GM23248 (cell line): ENCODE measurements around the gene ENG. TPM values are rescaled to one million over a fixed set of nuclear protein-coding genes. Genes with fewer than 3 reads are reported as not detected.
"Not testable (repeated sequence)": the region's sequence is repeated elsewhere in the genome, so short reads cannot be mapped to it uniquely, and the experiment has no call there.

Experiments
- DNase-seq: peaks from one replicate; pipeline ENCODE4 v3.0.0-alpha.2; 2015
- H2AFZ ChIP-seq: fragments of 200-600 bp; sonication (generic); 2 replicates; pipeline ENCODE4 v1.6.1; 2016; ENCODE audit warnings: antibody characterized with exemption
- H3F3A ChIP-seq: fragments of 200-600 bp; sonication (generic); 2 replicates; pipeline ENCODE4 v1.6.1; 2016; ENCODE audit warnings: mild to moderate bottlenecking, antibody characterized with exemption, mixed run types; ENCODE audit not compliant: insufficient read depth
- H3K27ac ChIP-seq: fragments of 200-600 bp; sonication (generic); 2 replicates; pipeline ENCODE4 v1.5.1; 2016; ENCODE audit warnings: mild to moderate bottlenecking
- H3K27me3 ChIP-seq: fragments of 200-600 bp; sonication (generic); replicated peaks from 2 replicates; pipeline ENCODE4 v1.6.1; 2016; ENCODE audit warnings: mild to moderate bottlenecking; ENCODE audit not compliant: insufficient read depth
- H3K36me3 ChIP-seq: fragments of 200-600 bp; sonication (generic); 2 replicates; pipeline ENCODE4 v1.6.1; 2016; ENCODE audit warnings: low read depth, mild to moderate bottlenecking
- H3K4me1 ChIP-seq: fragments of 200-600 bp; sonication (generic); 2 replicates; pipeline ENCODE4 v1.6.1; 2016; ENCODE audit warnings: mild to moderate bottlenecking; ENCODE audit not compliant: insufficient read depth
- H3K4me2 ChIP-seq: fragments of 200-600 bp; sonication (generic); one replicate; pipeline ENCODE4 v1.6.1; 2016; ENCODE audit warnings: mild to moderate bottlenecking; ENCODE audit not compliant: unreplicated experiment
- H3K4me3 ChIP-seq: fragments of 200-600 bp; sonication (generic); 2 replicates; pipeline ENCODE4 v1.5.1; 2016; ENCODE audit warnings: mild to moderate bottlenecking
- H3K79me2 ChIP-seq: fragments of 200-600 bp; sonication (generic); 2 replicates; pipeline ENCODE4 v1.6.1; 2016; ENCODE audit warnings: mild to moderate bottlenecking; ENCODE audit not compliant: insufficient read depth
- H3K9ac ChIP-seq: fragments of 200-600 bp; sonication (generic); 2 replicates; pipeline ENCODE4 v1.6.1; 2016; ENCODE audit warnings: mild to moderate bottlenecking
- H3K9me2 ChIP-seq: fragments of 200-600 bp; sonication (generic); 2 replicates; pipeline ENCODE4 v1.6.1; 2016; ENCODE audit warnings: mixed run types, mild to moderate bottlenecking, moderate library complexity; ENCODE audit not compliant: insufficient read depth
- H3K9me3 ChIP-seq: fragments of 200-600 bp; sonication (generic); one replicate; pipeline ENCODE4 v1.6.1; 2017; ENCODE audit warnings: low read depth
- H4K20me1 ChIP-seq: fragments of 200-600 bp; sonication (generic); 2 replicates; pipeline ENCODE4 v1.6.0; 2016; ENCODE audit not compliant: insufficient read depth
- EZH2 ChIP-seq: fragments of 200-600 bp; sonication (generic); IDR thresholded peaks from 2 replicates; pipeline ENCODE4 v1.6.1; 2018; ENCODE audit warnings: antibody characterized with exemption, mild to moderate bottlenecking; ENCODE audit not compliant: insufficient read depth, poor library complexity, severe bottlenecking
- EZH2phosphoT487 ChIP-seq: fragments of 200-600 bp; sonication (generic); IDR thresholded peaks from 2 replicates; pipeline ENCODE4 v1.6.1; 2018; ENCODE audit warnings: antibody characterized with exemption, moderate library complexity, mild to moderate bottlenecking, low read depth; ENCODE audit not compliant: insufficient read depth
- WGBS, 2 experiments: methylation state at CpG; one replicate each; pipeline ENCODE4 v1.1.6; 2015 to 2017; ENCODE audit warnings: low lambda C conversion rate in 2 of 2, low coverage in 1 of 2; ENCODE audit errors: missing lambda C conversion rate in 2 of 2; 5-methylcytosine and 5-hydroxymethylcytosine counted together
- in situ Hi-C: fragments of 300-500 bp; cut with MboI; formaldehyde crosslinking; loops from 2 replicates; pipeline ENCODE4 v1.15.0; 2020
- polyA plus RNA-seq: library from polyadenylated mRNA; unstranded; fragments of >200 nt; fragmentation: Nextera tagmentation; extraction: Ambion mirVana; gene quantifications from 2 replicates; pipeline ENCODE4 v1.2.1, GENCODE V29; 2016
- total RNA-seq: library from RNA; depleted of rRNA; stranded (reverse); fragments of >200 nt; shearing (Covaris generic); gene quantifications from 2 replicates; pipeline ENCODE4 v1.2.3, GENCODE V29; 2014

ENG gene
- total and polyA plus RNA-seq, 2 experiments from 2014 or later, result 54.5 to 226 TPM

DNA sequence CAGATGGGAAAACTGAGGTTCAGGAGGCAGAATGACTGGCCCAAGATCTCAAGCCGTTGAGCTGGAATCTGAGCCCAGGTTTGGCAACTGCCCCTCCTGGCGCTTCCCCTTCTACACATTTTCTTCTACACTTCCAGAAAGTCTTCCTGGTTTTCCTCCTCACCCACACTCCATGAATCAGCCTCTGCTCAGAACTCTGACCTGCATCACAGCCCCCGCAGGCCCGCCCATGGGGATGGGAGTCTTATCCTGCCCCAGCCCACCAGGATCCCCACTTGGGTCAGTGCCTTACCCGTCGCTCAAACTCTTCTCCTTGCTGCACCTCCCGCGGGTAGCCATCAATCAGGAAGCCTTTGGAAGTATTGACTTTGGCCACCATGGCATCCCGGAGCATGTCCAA lies 17.1 kb upstream of the ENG start:
- WGBS, 2 experiments, result 81% methylated on average over 9 of the region's 9 CpGs
- H4K20me1 ChIP-seq, result no peaks in the 10 kb centered on the region
- H3K79me2 ChIP-seq, result peaks cover 8% of the 10 kb centered on the region; the same call in 1 of the 2 replicates
- H3F3A ChIP-seq, result no peaks in the 10 kb centered on the region
- TF ChIP-seq EZH2 (no peak), EZH2phosphoT487 (no peak)
- H3K9me2 ChIP-seq, result no peaks in the 10 kb centered on the region
- DNase-seq, result no peak
- peaks cover 26% of the 10 kb centered on the region for H3K4me1 ChIP-seq
- no peaks in the 10 kb centered on the region for H3K36me3 ChIP-seq
- H3K4me3 ChIP-seq, result no peak overlapping the region
- H3K27ac ChIP-seq, result no peak overlapping the region
- no peak overlapping the region for H3K4me2 ChIP-seq
- H3K27me3 ChIP-seq, result no peaks in the 10 kb centered on the region
- in situ Hi-C loops, result no loop called here
- H3K9ac ChIP-seq, result no peak overlapping the region
- H3K9me3 ChIP-seq, result no peaks in the 10 kb centered on the region
- H2AFZ ChIP-seq, result no peak overlapping the region

DNA sequence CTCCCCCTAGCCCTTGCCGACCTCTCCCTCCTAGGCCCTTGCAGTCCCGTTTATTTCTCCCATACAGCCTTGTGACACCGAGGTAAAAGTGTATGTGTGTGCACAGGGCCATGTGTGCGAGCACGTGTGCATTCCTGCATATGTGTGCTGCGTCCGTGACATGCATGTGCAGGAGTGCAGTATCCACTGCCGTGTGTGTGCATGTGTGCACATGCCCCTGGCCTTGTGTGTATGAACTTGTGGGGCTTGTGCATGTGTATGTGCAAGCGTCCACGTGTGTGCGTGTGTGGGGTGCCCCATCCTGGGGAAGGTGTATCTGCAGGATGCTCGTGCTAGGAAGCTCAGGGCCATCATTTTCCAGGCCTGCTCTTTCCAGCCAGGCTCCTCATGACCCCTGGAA lies 16.4 kb upstream of the ENG start:
- Histone ChIP-seq H4K20me1 (no peaks in the 10 kb centered on the region), H3K27me3 (no peaks in the 10 kb centered on the region), H3K9ac (no peak overlapping the region), H3K27ac (no peak overlapping the region), H2AFZ (no peak overlapping the region), H3K4me3 (no peak overlapping the region), H3K79me2 (peaks cover 3% of the 10 kb centered on the region; the same call in 1 of the 2 replicates), H3K4me1 (peaks cover 21% of the 10 kb centered on the region), H3K9me2 (no peaks in the 10 kb centered on the region), H3K9me3 (no peaks in the 10 kb centered on the region), H3K4me2 (no peak overlapping the region), H3K36me3 (no peaks in the 10 kb centered on the region), H3F3A (no peaks in the 10 kb centered on the region)
- DNase-seq, result no peak
- in situ Hi-C loops, result no loop called here
- 85 to 88% methylated on average over 12 of the region's 12 CpGs for WGBS, 2 experiments
- TF ChIP-seq EZH2 (no peak), EZH2phosphoT487 (no peak)

GRCh38 chr9:127870153-127870491 lies 15.7 kb upstream of the ENG start:
- H3K9ac ChIP-seq, H2AFZ ChIP-seq, H3K9me3 ChIP-seq, H3K9me2 ChIP-seq, H3F3A ChIP-seq, H4K20me1 ChIP-seq, H3K4me3 ChIP-seq, in situ Hi-C loops, H3K4me2 ChIP-seq, H3K79me2 ChIP-seq, H3K36me3 ChIP-seq, H3K27me3 ChIP-seq, H3K27ac ChIP-seq, DNase-seq: not testable (repeated sequence)
- H3K4me1 ChIP-seq, result peaks cover 14% of the 10 kb centered on the region
- 66 to 69% methylated on average over 9 of the region's 9 CpGs for WGBS, 2 experiments

- Histone ChIP-seq H3F3A (no peaks in the 10 kb centered on the region), H3K79me2 (no peaks in the 10 kb centered on the region), H3K9me3 (no peaks in the 10 kb centered on the region), H3K4me3 (no peak overlapping the region), H3K9ac (no peak overlapping the region), H3K4me1 (peaks cover 8% of the 10 kb centered on the region), H3K27ac (no peak overlapping the region), H4K20me1 (no peaks in the 10 kb centered on the region), H3K36me3 (no peaks in the 10 kb centered on the region), H3K27me3 (no peaks in the 10 kb centered on the region), H3K9me2 (no peaks in the 10 kb centered on the region), H2AFZ (no peak overlapping the region), H3K4me2 (no peak overlapping the region)
- 54 to 66% methylated on average over 14 to 17 of the region's 18 CpGs for WGBS, 2 experiments
- in situ Hi-C loops, result no loop called here
- TF ChIP-seq EZH2phosphoT487 (no peak), EZH2 (no peak)
- DNase-seq, result peak; percentile 90
Measured at GRCh38 chr9:127869310-127870152, 15.1 kb upstream of the ENG start.
